ENCODE data around the gene ENGASE. TPM values are rescaled to one million over a fixed set of nuclear protein-coding genes. Genes with fewer than 3 reads are reported as not detected.

Gene ENGASE
- total and polyA plus RNA-seq, 2 of the 4 experiments (the other 2 are of a cell fraction): 3.9 to 12.1 TPM

DNA sequence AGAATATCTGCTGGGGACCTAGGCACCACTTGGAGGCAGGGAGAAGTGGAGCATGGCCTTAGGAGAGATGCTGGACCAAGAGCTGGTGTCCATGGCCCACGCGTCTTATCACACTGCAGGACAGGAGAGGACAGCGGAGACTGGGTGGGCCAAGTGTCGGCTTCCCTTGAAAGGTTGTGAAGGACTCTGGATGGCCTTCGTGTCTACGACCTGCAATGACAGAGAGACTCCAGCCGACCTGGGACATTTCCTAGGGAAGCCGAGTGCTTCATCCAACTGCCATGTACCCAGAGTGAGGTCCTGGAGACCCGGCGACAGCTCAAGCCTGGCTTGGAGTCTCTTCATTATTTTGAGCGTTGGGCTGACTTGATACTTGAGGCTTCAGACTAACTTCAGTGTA, 30.2 kb upstream of the ENGASE start:
- Histone ChIP-seq H2AK9ac (replicated peaks; ENCODE audit: low read depth, low read length, poor library complexity) (no peak overlapping the region), H3K9me3 (ENCODE audit: control insufficient read depth, insufficient read depth, low read length) (no peaks in the 10 kb centered on the region), H2BK5ac (ENCODE audit: low read depth, low read length, poor library complexity, severe bottlenecking) (no peak overlapping the region), H3K56ac (ENCODE audit: extremely low read depth, insufficient read depth, low read length) (no peak overlapping the region), H4K91ac (ENCODE audit: insufficient read depth, low read depth, low read length) (no peak overlapping the region), H3K4ac (ENCODE audit: low read depth, low read length) (no peak overlapping the region), H3K4me2 (ENCODE audit: low read depth, low read length) (no peak overlapping the region), H3K79me1 (ENCODE audit: low read depth in 1 of 2, low read length in 2 of 2) (0 out of 4 replicates have a peak, but pooled peaks cover 0 to 5% of the 10 kb centered on the region in 2 experiments), H2BK120ac (ENCODE audit: low read depth, low read length) (no peak overlapping the region), H3K27ac (ENCODE audit: insufficient read depth, low read length) (no peak overlapping the region), H4K5ac (ENCODE audit: low read depth, low read length) (no peak overlapping the region), H3K18ac (ENCODE audit: low read depth, low read length) (no peak overlapping the region), H2BK15ac (ENCODE audit: low read depth, low read length) (no peak overlapping the region), H2AK5ac (ENCODE audit: low read depth, low read length) (no peak overlapping the region), H3K4me1 (ENCODE audit: control insufficient read depth, insufficient read depth, low read length) (no peaks in the 10 kb centered on the region), H2BK20ac (ENCODE audit: low read depth, low read length) (no peak overlapping the region), H3K36me3 (ENCODE audit: control insufficient read depth, insufficient read depth, low read length) (peaks cover 8% of the 10 kb centered on the region; the same call in 1 of the 2 replicates), H4K20me1 (ENCODE audit: insufficient read depth, low read length) (no peaks in the 10 kb centered on the region; the same call in 1 of the 2 replicates), H3K23ac (ENCODE audit: low read depth, low read length) (no peak overlapping the region), H3K4me3 (ENCODE audit: insufficient read depth, low read depth, low read length) (no peak overlapping the region), H3K9ac (ENCODE audit: low read depth, low read length) (no peak overlapping the region), H4K8ac (ENCODE audit: low read depth in 2 of 2, low read length in 2 of 2) (no peak overlapping the region), H2AFZ (replicated peaks; ENCODE audit: low read length, poor library complexity) (no peak overlapping the region), H3K27me3 (ENCODE audit: control insufficient read depth, insufficient read depth, low read length) (no peaks in the 10 kb centered on the region; the same call in 1 of the 2 replicates), H3K9me1 (ENCODE audit: insufficient read depth, low read length) (peaks cover 8% of the 10 kb centered on the region), H3K14ac (replicated peaks; ENCODE audit: low read depth, low read length) (no peak overlapping the region)
- intact Hi-C loops (cut with micrococcal nuclease): no loop called here
- dilution Hi-C loops (cut with HindIII; ENCODE audit: low sequenced_read_pairs, unreplicated experiment): no loop called here
- TF ChIP-seq RCOR1 (IDR thresholded peaks at IDR 0.05; ENCODE audit: insufficient replicate concordance, low read length) (no peak), MXI1 (IDR thresholded peaks at IDR 0.05; ENCODE audit: borderline replicate concordance, low read depth, low read length) (no peak), RFX5 (IDR thresholded peaks at IDR 0.05; ENCODE audit: low read depth, low read length) (no peak), RAD21 (IDR thresholded peaks at IDR 0.05; ENCODE audit: low read length) (no peak), CHD1 (IDR thresholded peaks at IDR 0.05; ENCODE audit: low read depth, low read length) (no peak)
- TF ChIP-seq, protein P1, sequence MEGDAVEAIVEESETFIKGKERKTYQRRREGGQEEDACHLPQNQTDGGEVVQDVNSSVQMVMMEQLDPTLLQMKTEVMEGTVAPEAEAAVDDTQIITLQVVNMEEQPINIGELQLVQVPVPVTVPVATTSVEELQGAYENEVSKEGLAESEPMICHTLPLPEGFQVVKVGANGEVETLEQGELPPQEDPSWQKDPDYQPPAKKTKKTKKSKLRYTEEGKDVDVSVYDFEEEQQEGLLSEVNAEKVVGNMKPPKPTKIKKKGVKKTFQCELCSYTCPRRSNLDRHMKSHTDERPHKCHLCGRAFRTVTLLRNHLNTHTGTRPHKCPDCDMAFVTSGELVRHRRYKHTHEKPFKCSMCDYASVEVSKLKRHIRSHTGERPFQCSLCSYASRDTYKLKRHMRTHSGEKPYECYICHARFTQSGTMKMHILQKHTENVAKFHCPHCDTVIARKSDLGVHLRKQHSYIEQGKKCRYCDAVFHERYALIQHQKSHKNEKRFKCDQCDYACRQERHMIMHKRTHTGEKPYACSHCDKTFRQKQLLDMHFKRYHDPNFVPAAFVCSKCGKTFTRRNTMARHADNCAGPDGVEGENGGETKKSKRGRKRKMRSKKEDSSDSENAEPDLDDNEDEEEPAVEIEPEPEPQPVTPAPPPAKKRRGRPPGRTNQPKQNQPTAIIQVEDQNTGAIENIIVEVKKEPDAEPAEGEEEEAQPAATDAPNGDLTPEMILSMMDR (conservative IDR thresholded peaks at IDR 0.05; ENCODE audit: low read depth, low read length): no peak
- TF ChIP-seq, protein P2, sequence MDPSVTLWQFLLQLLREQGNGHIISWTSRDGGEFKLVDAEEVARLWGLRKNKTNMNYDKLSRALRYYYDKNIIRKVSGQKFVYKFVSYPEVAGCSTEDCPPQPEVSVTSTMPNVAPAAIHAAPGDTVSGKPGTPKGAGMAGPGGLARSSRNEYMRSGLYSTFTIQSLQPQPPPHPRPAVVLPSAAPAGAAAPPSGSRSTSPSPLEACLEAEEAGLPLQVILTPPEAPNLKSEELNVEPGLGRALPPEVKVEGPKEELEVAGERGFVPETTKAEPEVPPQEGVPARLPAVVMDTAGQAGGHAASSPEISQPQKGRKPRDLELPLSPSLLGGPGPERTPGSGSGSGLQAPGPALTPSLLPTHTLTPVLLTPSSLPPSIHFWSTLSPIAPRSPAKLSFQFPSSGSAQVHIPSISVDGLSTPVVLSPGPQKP (IDR thresholded peaks at IDR 0.05; ENCODE audit: borderline replicate concordance, low read depth, low read length): no peak
- TF ChIP-seq, protein P3, sequence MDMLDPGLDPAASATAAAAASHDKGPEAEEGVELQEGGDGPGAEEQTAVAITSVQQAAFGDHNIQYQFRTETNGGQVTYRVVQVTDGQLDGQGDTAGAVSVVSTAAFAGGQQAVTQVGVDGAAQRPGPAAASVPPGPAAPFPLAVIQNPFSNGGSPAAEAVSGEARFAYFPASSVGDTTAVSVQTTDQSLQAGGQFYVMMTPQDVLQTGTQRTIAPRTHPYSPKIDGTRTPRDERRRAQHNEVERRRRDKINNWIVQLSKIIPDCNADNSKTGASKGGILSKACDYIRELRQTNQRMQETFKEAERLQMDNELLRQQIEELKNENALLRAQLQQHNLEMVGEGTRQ (IDR thresholded peaks at IDR 0.05; ENCODE audit: low read depth, low read length): no peak
- CTCF ChIA-PET: interaction anchor here (3.1 kb wide), 1 partner anchor 25 kb away, joined by 19 read pairs; no protein-coding TSS in a partner anchor
- DNase-seq (no peak), ATAC-seq (ENCODE audit: low read depth) (no peak)
- POLR2A ChIA-PET (ENCODE audit: unreplicated experiment): interaction anchor here (0.5 kb wide), 1 partner anchor 11 kb away, joined by 6 read pairs; no protein-coding TSS in a partner anchor
- BruUV-seq (replicated peaks): no TSS peak
- in situ Hi-C loops (cut with MboI; ENCODE audit: low sequenced_read_pairs): no loop called here
- WGBS, 2 experiments (ENCODE audit: extremely low coverage in 2 of 2, insufficient read length in 1 of 2): 88% methylated on average over 5 of the region's 11 CpGs; no CpG with 5 or more reads in 1 of the 2 experiments
